Stimulated activated naive CD4-positive, alpha-beta T cell (primary cell): ENCODE data around the gene OR4E1.
A peak's percentile ranks its signal among the peaks of the same experiment; 100 is the strongest.
"Not testable (repeated sequence)": the region's sequence is repeated elsewhere in the genome, so short reads cannot be mapped to it uniquely, and the experiment has no call there.

Source experiments
- DNase-seq, 6 experiments: peaks; one replicate each; lab custom pipeline; 2025; lab: John Stamatoyannopoulos, UW

Gene OR4E1, protein sequence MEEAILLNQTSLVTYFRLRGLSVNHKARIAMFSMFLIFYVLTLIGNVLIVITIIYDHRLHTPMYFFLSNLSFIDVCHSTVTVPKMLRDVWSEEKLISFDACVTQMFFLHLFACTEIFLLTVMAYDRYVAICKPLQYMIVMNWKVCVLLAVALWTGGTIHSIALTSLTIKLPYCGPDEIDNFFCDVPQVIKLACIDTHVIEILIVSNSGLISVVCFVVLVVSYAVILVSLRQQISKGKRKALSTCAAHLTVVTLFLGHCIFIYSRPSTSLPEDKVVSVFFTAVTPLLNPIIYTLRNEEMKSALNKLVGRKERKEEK

DNA sequence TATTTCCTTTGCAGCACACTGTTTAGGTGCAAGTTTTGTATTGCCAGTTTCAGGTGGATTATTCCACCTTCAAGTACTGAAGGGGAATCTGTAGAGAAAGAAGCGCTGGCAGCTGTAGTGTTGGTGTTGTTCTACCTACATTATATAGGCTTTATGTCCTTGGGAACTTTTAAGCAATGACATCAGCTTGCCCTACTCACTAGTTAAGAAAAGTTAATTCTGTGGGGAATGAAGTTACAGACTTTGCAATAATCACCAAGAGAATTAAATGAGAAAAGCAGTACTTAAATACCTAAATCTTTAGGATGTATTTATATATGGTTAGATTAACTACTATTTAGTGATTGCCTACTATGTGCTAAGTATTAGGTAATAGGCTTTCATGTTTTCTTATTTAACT, at the start of gene OR4E1:
Gene OR4E1, minus strand, starts transcription at position 101 of the 400 bp plus-strand sequence. CDS start 2,883 bp downstream, outside the sequence.
- DNase-seq = no peak

DNA sequence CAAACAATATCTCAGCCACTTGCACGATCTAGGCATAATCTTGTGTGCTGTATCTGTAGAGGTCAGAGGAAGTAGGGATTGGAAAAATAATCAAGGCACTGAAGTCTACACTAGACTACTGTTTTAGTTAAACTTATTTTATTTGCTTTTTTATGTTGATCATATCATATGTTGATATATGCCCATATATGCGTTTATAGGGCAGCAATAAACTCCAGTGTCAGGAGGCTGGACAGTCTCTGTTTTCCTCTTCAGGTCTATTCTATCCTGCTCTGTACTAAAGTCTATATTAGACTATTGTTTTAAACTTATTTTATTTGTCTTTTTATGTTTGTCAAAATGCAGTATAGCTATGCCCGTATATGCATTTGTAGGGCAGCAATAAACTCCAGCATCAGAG, 47.9 kb upstream of the OR4E1 start:
- no peak for DNase-seq

DNA sequence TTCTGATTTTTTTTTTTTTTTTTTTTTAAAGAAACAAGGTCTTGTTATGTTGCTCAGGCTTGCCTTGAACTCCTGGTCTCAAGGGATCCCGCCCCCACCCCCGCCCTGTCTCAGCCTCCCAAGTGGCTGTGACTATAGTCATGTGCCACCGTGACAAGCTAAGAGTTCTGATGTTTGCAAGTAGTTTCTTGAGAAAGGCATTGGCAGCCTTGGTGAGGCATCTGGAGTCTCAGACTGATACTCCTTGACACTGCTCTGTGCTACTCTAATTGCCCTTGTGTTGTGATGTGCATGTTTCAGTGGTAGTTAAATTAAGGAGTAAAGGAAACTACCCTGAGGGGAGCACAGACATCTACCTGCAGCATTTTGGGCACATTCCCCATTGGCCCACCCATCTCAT, 46.2 kb upstream of the OR4E1 start:
- no peak for DNase-seq

DNA sequence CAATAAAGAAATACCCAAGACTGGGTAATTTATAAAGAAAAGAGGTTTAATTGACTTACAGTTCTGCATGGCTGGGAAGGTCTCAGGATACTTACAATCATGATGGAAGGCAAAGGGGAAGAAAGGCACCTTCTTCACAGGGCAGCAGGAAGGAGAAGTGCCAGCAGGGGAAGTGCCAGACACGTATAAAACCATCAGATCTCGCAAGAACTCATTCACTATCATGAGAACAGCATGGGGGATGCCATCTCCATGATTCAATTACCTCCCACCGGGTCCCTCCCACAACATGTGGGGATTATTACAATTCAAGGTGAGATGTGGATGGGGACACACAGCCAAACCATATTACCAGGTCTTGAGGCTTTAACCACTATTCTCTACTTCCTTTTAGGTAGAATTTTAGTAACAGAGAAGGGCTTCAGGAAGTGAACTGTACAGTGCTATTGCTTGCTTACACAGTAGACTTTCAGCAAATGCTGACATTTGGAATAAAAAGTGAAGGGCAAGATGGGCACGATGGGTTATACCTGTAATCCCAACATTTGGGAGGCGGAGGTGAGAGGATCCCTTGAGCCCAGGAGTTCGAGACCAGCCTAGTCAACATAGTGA, 40.8 kb upstream of the OR4E1 start:
- no peak for DNase-seq

DNA sequence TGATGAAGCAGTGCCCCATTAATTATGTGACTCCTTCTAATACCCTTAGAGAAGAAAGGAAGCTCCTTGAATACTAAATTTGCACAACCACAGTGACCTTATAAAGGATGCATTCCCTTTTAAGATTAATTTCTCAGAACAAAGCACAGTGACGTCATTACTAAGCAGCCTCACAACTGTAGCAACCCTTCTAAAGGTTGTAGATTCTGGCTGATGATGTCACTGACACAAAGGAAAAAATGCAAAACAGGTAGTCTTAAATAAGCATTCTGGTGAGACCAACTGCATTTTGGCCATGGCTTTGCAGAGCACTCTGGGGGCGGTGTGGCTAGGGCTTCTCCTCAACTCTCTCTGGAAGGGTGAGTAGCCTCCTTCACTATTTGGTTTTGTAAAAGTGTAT, 38.4 kb upstream of the OR4E1 start:
- peak in 2 of 6 experiments; percentile 13 to 19 for DNase-seq

DNA sequence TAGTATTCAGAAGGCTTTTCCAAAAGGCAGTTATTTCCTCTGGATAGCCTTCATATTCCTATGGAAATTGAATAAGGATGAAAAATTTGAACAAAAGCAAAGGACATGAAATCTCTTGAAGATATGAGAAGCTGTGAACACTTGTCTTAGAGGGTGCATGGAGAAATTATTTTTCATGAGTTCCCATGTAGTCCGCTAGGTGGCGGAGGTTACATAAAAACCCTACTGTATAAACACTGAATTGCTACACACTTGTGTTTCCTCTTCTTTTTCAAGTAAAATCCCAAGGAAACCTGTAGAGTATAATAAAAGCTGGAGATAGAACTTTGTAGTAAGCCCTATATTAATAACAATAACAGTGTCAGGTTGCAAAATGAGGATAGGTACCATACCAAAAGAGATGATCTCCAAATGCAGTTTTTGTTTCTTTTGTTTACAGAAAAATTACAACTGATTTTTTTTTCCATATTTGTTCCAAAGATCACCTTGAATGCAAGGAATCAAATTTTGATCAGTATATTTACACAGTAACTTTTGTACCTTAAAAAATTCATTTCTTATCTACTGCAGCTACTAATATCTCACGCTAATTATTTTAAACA, 37.8 kb upstream of the OR4E1 start:
- peak in 3 of 6 experiments; percentile 14 to 37 (median 27) for DNase-seq

DNA sequence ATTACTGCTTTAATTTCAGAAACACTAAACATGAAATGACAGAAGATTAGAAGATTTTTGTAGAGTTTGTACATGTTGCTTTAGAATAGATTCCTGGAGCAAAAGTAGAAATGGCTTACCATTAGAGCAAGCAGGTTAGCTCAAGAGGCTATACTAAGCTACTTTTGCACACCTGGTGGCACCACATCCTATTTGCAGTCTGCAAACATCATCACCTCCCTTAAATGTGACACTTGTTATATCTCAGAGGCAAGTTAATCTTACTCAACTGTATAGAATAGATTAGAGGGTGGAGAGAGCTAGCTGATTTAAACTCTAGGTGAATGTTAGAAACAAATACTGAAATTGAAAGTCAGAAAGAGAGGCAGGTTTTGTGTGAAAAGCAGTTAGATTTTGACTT, 30.7 kb upstream of the OR4E1 start:
- no peak for DNase-seq

DNA sequence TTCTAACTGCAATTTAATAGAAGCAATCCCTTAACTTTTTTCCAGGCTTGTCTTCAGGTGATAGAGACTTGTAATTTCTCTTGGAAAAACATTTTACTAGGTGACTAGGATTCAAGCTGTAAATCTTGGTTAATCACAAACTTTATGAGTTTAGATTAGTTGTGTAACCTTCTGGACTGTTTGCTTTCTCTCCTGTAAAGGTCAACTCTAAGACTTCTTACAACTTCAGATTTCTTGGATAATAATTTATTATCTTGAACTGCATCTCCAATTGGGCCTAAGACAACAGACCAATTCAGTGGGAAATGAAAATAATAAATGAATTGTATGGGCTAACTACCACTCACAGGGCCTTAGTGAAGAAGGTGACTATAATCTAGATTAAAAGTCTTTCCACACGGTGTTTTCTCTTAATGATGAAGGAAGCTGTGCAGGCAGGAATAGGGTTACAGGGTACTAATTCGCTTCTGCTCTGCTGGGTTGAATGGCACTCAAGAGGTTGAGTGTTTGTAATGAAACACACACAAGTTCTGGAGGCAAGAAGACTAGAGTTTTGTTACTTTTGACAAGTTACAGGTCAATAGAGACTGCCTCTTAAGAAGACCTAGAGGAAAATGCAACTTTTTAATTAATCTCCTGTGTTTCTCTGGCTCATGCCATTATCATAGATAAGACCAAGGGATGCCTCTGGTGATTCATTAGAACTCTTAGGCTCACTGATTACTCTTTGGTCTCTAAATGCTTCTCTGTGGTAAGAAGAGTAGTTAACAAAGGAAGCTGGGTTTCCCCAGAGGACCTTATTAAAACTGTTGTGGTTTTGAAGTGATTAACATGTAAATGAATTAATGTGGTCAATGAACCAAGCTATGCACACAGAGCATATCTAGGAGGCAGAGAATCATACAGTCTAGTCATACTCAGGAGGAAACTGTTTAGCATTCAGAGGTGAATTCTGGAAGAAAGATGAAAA, 30.0 kb upstream of the OR4E1 start:
- DNase-seq = no peak

DNA sequence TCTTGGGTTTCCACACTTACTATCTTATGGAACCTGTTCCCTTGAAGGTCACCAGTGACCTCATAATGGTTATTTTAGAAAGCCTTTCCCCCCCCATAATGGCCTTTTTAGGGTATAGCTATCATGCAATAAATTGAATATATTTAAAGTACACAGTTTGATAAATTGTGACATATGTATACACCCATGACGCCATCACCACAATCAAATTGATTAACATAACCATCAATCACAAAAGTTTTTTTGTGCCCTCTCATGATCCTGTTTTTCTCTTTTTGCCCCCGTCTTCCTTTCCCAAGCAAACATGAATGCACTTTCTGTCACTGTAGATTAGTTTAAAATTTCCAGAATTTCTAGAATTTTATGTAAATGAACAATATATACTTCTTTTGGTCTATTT, 28.7 kb upstream of the OR4E1 start:
- DNase-seq = no peak

DNA sequence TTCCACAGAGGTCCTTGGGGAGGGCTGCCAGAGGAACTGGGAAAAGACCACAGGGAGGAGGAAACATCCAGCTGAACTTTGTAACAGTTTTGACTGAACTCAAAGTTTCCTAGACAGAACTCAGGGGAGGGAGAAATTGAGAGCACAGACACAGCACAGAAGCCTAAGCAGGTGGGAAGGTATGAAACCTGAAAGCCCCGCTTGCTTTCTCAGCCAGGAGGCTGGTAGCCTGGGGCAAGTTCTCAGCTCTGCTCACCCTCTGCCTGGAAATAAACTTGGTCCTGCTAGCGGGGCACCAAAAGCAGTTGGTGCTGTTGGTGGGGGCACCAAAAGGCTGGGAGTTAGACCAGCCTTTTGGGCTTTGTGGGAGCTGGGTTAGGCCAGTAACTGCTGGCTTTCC, 25.9 kb upstream of the OR4E1 start:
- no peak for DNase-seq

DNA sequence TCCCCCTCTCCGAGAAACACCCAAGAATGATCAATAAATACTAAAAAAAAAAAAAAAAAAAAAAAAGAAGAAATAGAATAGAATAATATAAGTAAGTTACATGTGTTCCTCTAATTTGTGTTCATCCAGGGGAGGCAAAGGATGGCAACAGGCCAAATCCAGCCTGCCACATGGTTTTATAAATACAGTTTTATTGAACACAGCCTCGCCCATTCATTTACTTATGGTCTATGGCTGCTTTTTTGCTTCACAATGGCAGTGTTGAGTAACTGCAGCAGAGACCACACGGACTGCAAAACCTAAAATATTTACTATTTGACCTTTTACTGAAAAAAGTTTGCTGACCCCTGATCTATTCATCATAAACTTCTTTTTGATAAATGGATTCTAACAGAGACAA, 24.9 kb upstream of the OR4E1 start:
- not testable (repeated sequence) for DNase-seq

DNA sequence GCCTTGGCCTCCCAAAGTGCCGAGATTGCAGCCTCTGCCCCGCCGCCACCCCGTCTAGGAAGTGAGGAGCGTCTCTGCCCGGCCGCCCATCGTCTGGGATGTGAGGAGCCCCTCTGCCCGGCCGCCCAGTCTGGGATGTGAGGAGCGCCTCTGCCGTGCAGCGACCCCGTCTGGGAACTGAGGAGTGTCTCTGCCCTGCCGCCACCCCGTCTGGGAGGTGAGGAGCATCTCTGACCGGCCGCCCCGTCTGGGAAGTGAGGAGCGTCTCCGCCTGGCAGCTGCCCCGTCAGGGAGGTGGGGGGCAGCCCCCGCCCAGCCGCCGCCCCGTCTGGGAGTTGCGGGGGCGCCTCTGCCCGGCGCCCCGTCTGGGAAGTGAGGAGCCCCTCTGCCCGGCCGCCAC, 24.0 kb upstream of the OR4E1 start:
- DNase-seq = not testable (repeated sequence)

DNA sequence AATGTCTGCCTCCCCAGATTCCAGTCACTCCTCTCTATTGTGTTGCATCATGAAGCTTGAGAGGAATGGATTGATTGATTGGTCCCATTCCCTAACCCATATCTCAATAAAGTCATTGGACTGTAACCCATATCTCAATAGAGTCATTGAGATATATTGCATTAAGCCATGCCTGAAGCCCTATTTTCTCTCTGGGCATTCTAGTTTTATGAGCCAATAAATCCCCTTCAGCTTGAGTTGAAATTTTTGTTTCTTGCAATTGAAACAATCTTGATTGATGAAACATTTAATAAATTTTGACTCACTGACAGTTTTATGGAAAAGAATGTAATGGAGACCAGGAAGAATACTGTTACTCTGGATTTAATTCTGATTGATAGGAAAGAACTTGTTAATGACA, 20.8 kb upstream of the OR4E1 start:
- DNase-seq = no peak

DNA sequence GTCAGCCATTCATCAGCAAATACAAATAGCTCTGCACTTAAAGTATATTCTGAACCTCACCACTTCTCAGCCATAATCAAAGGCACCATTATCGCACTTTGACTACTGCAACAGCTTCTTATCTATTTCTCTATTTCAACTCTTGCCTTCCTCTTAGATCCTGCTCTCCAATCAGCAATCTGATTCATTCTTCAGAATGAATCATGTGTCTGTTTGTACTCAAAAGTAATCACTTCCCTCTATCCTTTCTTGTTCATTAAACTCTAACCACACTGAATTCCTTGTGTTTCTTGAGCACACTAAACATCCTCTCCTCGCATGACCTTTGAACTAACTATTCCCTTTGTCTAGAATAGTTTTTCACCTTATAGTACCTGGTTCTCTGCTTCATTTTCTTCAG, 12.8 kb upstream of the OR4E1 start:
- no peak for DNase-seq

DNA sequence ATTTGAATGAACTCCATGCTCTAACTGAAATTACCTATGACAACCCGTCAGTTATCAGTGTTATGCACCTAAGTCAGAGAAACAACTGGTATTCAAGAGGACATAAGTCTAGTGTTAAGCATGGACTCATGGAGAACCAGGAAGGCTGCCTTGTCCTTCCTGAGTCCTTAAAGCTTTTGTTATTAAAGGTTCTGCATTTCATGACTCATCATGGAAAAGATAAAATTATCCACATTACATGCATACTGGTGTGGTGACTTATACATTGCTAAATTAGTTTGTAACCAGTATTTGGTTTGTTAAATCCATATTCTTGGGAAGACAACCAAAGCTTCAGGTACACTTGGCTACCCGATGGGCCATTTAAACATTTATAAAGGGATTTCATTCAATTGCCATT, 6.5 kb upstream of the OR4E1 start:
- no peak for DNase-seq

DNA sequence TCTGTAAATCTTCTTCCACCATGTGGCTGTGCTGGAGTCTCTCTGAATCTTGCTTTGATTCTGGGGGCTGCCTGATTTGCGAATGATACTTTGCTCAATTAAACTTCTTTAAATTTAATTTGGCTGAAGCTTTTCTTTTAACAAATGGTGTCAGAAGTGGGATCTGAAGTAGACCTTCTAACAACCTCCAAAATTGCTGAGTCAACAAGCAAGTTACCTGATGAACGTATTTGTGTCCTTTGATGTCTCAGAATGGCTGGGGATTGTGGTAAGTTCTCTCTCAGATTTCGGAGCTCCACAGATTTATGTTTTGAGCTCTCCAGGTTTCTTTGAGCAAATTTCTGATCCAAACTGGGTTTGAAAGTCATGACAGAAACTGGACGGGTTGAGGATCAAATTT, 1.9 kb upstream of the OR4E1 start:
- DNase-seq = no peak

DNA sequence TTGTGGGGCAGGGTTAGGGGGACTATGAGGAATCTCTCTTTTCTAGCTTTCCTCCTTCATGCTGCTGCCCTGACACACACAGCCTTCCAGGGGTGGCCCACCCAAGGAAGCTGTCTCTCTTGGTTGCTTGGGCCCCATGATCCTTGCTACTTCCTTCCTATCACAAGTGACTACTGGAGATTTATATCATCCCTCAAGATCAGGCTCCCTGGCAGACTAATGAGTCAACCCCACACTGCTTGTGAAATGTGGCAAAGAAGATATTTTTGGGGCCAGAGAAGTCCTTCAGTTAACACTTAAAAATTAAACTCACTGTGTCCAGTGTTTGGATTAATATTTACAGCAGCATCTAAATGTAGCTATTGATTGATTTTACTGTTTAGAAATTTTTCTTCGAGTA, 1.5 kb downstream of the OR4E1 start:
- DNase-seq = no peak

DNA sequence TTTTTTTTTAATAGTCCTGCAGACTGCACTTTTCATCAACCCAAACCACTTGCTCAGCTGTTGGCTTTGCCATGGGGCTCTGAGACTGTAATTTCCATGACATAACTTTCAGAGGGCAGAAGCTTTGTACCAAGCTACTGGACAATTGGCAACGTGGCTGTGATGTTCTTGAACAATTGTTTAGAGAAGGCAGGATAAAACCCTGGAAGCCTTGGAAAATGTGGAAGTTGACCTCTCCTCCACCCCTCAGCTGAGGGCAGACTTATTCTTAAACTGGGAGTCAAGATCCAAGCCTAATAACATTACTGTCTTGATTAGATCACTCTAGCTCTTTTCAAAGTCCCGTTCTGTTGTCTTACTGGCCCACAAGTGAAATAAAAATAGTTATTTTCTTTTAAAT, 2.2 kb downstream of the OR4E1 start:
- DNase-seq = no peak

DNA sequence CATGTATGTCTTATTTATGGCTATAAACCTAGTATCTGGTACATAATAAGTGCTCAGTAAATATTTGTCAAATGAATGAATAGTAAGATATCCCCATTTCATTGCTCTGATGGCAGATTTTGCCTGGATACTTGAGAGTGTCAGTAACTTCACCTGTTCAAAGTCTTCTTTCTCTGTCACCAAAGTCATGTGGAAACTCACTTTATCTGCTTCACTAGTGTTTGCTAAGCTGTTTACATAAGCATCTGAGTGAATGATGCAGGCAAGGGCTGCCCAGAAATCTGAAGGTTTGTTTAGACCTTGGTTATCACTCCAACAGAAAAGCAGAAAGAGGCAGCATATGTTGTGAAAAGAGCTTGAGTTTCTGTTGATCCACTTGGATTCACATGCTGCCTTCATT, 4.3 kb downstream of the OR4E1 start:
- DNase-seq = no peak

DNA sequence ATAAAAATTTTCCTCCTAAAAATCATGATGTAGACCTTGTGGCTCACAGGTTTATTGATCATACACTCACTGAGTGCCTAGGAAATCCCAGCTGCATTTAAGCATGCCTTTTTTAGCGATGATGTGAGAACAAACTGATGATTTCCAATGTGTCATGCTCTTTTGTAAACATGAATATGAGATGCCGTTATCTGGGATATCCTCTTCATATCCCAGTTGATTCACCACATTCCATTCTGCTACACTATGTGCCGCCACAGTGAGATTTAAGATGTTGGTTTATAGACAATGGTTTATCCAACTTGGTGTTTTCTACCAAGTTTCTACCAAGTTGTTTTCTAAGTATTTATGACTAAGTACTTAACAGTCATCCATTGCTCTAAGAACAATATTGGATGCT, 5.2 kb downstream of the OR4E1 start:
- DNase-seq = no peak

DNA sequence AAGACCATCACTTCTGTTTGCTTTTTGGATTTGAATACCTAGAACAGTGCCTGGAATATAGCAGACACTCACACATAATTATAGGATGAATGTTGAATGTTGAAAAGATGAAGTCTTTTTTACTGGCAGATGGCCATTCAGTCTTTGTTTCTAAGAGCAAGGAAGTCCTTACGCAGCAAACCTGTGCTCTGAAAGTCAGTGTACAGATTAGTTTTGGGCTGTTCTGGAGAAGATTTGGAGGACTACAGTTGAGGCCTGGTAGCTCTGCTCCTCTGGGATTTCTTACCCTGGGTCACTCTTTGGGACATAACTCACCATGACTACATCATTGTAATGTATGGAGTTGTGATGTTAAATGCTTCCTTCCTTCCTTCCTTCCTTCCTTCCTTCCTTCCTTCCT, 16.6 kb downstream of the OR4E1 start:
- no peak for DNase-seq

DNA sequence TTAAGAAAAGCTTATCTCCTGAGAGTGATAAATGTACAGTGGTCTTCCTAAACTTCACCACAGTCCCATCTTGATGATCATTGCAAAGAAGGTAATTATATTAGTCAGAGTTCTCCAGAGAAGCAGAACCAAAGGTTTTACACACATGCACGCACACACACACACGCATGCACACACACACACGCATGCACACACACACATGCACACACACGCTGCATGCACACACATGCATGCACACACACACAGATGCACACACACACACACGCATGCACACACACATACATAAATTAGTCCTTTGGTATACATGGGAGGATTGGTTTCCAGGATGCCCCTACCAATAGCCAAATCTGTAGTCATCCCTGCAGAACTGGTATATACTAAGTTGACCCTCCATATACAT, 19.4 kb downstream of the OR4E1 start:
- DNase-seq = no peak
